SK-N-SH (cell line): ENCODE measurements around the gene EDIL3. TPM values are rescaled to one million over a fixed set of nuclear protein-coding genes. Genes with fewer than 3 reads are reported as not detected.

ENCODE experiments used
- CTCF ChIA-PET: fragments of 300-600, 350-600 bp; formaldehyde crosslinking; extraction: SDS; loops from one replicate; lab custom pipeline; 2021; lab: Yijun Ruan, JAX
- POLR2A ChIA-PET: fragments of 350-600 bp; sonication (Branson Sonifier 250); formaldehyde crosslinking; extraction: SDS; loops from one replicate; lab custom pipeline; 2020; ENCODE audit warnings: antibody characterized with exemption, inconsistent platforms; lab: Yijun Ruan, JAX
- DNase-seq: peaks from one replicate; pipeline ENCODE4 v3.0.0; 2012
- H2AFZ ChIP-seq: fragments of 200-600 bp; sonication (generic); 2 replicates; pipeline ENCODE4 v1.8.1; 2016; ENCODE audit warnings: antibody characterized with exemption, mild to moderate bottlenecking, low read depth
- H3F3A ChIP-seq: fragments of 200-600 bp; sonication (generic); replicated peaks from 2 replicates; pipeline ENCODE3; 2016; ENCODE audit warnings: antibody characterized with exemption, mild to moderate bottlenecking; ENCODE audit not compliant: insufficient read depth
- H3K27ac ChIP-seq, 2 experiments: fragments of 200-500 bp in 1 of 2; fragments of 200-600 bp in 1 of 2; sonication (Bioruptor generic) in 1 of 2; sonication (generic), shearing (Covaris generic) in 1 of 2; 2 replicates each; pipeline versions ENCODE4 v1.5.1 to v1.6.1; 2014 to 2016; ENCODE audit warnings: low read depth in 2 of 2, inconsistent platforms in 1 of 2, low read length in 1 of 2, mild to moderate bottlenecking in 1 of 2, mixed read lengths in 1 of 2
- H3K27me3 ChIP-seq: fragments of 200-600 bp; sonication (generic), shearing (Covaris generic); 2 replicates; pipeline ENCODE4 v1.6.1; 2016; ENCODE audit warnings: mixed run types; ENCODE audit not compliant: insufficient read depth
- H3K36me3 ChIP-seq, 2 experiments: fragments of 200-500 bp in 1 of 2; fragments of 200-600 bp in 1 of 2; sonication (Bioruptor generic) in 1 of 2; sonication (generic) in 1 of 2; replicated peaks in 1 of 2; 2 replicates each; pipeline versions ENCODE3 to v1.5.1; 2014 to 2016; ENCODE audit warnings: low read length in 1 of 2, mild to moderate bottlenecking in 1 of 2; ENCODE audit not compliant: insufficient read depth in 2 of 2, control insufficient read depth in 1 of 2
- H3K4me1 ChIP-seq, 2 experiments: fragments of 200-500 bp in 1 of 2; fragments of 200-600 bp in 1 of 2; sonication (Bioruptor generic) in 1 of 2; sonication (generic), shearing (Covaris generic) in 1 of 2; 2 replicates each; pipeline versions ENCODE4 v1.5.1 to v1.6.1; 2014 to 2016; ENCODE audit warnings: low read depth in 1 of 2, low read length in 1 of 2, mixed run types in 1 of 2; ENCODE audit not compliant: insufficient read depth in 2 of 2, control insufficient read depth in 1 of 2
- H3K4me2 ChIP-seq: fragments of 200-600 bp; sonication (generic), shearing (Covaris generic); 2 replicates; pipeline ENCODE4 v1.6.1; 2017; ENCODE audit warnings: mixed run types
- H3K4me3 ChIP-seq, 2 experiments: fragments of 200-500 bp in 1 of 2; fragments of 200-600 bp in 1 of 2; sonication (Bioruptor generic) in 1 of 2; sonication (generic), shearing (Covaris generic) in 1 of 2; 2 replicates each; pipeline versions ENCODE4 v1.5.1 to v1.8.1; 2014 to 2016; ENCODE audit warnings: low read depth in 2 of 2, inconsistent platforms in 1 of 2, low read length in 1 of 2, mild to moderate bottlenecking in 1 of 2, mixed read lengths in 1 of 2, moderate library complexity in 1 of 2
- H3K79me2 ChIP-seq: fragments of 200-600 bp; sonication (generic); 2 replicates; pipeline ENCODE4 v1.8.1; 2017; ENCODE audit warnings: mild to moderate bottlenecking; ENCODE audit not compliant: insufficient read depth
- H3K9ac ChIP-seq: fragments of 200-600 bp; sonication (generic); 2 replicates; pipeline ENCODE4 v1.6.1; 2017; ENCODE audit warnings: mixed run types
- H3K9me2 ChIP-seq: fragments of 200-600 bp; sonication (generic); 2 replicates; pipeline ENCODE4 v1.6.1; 2017; ENCODE audit warnings: mixed run types
- H3K9me3 ChIP-seq: fragments of 200-600 bp; sonication (generic); 2 replicates; pipeline ENCODE4 v1.6.1; 2017; ENCODE audit warnings: mixed run types, mild to moderate bottlenecking, moderate library complexity
- H4K20me1 ChIP-seq: fragments of 200-600 bp; sonication (generic); 2 replicates; pipeline ENCODE4 v1.6.1; 2017; ENCODE audit warnings: mild to moderate bottlenecking, mixed run types; ENCODE audit not compliant: insufficient read depth
- EP300 ChIP-seq, 2 experiments: IDR thresholded peaks; 2 replicates each; pipeline versions ENCODE4 v1.4.0 to v1.6.1; 2012; ENCODE audit warnings: borderline replicate concordance in 1 of 2, low read depth in 1 of 2, low read length in 1 of 2
- FOSL2 ChIP-seq: IDR thresholded peaks from 2 replicates; pipeline ENCODE4 v1.4.0; 2012; ENCODE audit warnings: low read depth, mild to moderate bottlenecking, moderate library complexity, borderline replicate concordance
- FOXM1 ChIP-seq: IDR thresholded peaks from 2 replicates; pipeline ENCODE4 v1.4.0; 2012; ENCODE audit warnings: low read depth, mild to moderate bottlenecking
- GABPA ChIP-seq: IDR thresholded peaks from 2 replicates; pipeline ENCODE4 v1.4.0; 2012; ENCODE audit warnings: low read depth, mild to moderate bottlenecking
- JUND ChIP-seq: IDR thresholded peaks from 2 replicates; pipeline ENCODE4 v1.4.0; 2012
- MXI1 ChIP-seq: IDR thresholded peaks from 2 replicates; pipeline ENCODE4 v1.6.1; 2012; ENCODE audit warnings: mild to moderate bottlenecking, low read depth, low read length, improper control_type of control experiment
- NFIC ChIP-seq: IDR thresholded peaks from 2 replicates; pipeline ENCODE4 v1.4.0; 2012; ENCODE audit warnings: borderline replicate concordance
- POLR2AphosphoS5 ChIP-seq: IDR thresholded peaks from 2 replicates; pipeline ENCODE4 v1.6.1; 2012; ENCODE audit warnings: low read depth, low read length
- RXRA ChIP-seq: IDR thresholded peaks from 2 replicates; pipeline ENCODE4 v1.4.0; 2012; ENCODE audit warnings: low read depth, mild to moderate bottlenecking, borderline replicate concordance
- TCF12 ChIP-seq: IDR thresholded peaks from 2 replicates; pipeline ENCODE4 v1.4.0; 2012
- WGBS: methylation state at CpG from one replicate; pipeline ENCODE4 v1.1.6; 2017; ENCODE audit warnings: low lambda C conversion rate; 5-methylcytosine and 5-hydroxymethylcytosine counted together
- polyA plus RNA-seq, 3 experiments: library from polyadenylated mRNA; depleted of rRNA; stranded (reverse); fragments of >200 nt; gene quantifications; 2 replicates each; pipeline ENCODE4 v1.2.3, GENCODE V29; 2012
- TF ChIP-seq, protein P1 (sequence below): IDR thresholded peaks from 2 replicates; pipeline ENCODE4; 2012
- TF ChIP-seq, protein P2 (sequence below): fragments of 150-350 bp; IDR thresholded peaks from 2 replicates; pipeline ENCODE4 v1.6.1; 2016; ENCODE audit warnings: mild to moderate bottlenecking, low read depth, low read length

EDIL3 gene
- polyA plus RNA-seq, 1 of the 3 experiments (the other 2 are of a cell fraction): 51.5 TPM

DNA sequence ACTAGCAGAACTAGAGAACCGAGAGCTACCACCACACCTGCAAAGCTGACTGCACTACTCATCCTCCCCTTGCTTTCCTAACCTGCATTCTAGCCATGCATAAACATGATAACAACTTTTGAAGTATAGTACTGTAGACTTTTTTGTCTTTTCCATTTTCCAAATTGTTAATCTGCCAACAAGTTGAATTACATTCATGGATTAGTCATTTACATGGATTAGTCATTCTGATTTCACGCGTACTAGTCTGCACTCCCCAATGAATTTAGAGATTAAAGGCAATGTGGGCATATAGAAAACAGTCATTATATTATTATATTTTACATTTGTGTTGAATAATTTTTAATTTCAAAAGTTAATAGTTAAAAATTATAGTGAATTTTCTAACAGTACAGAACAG is 81.4 kb downstream of the EDIL3 start:
- CTCF ChIA-PET: interaction anchor here (0.8 kb wide), 1 partner anchor 28 kb away, joined by 4 read pairs; no protein-coding TSS in a partner anchor
- peaks cover 60% of the 10 kb centered on the region for H3K79me2 ChIP-seq

DNA sequence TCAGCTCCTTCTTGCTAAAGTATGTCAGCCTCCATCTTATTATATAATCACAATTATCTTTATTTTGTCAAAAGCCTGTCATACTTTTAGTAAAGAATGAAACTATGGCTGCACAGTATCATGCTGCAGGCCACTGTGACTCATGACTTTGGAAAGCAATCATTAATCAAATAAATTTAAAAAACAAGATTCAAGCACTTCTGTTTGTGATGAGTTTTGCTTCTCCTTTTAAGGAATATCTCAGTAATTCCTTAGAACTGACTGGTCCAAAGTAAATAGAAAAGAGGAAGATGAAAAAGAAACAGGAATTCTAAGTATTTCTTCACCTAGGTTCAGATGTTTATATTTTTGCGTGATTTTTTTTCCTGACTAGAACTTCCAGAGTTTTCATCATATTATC is 83.1 kb downstream of the EDIL3 start:
- DNase-seq: no peak
- no peak overlapping the region for H3K4me3 ChIP-seq
- peaks cover 41% of the 10 kb centered on the region for H3F3A ChIP-seq
- no peak overlapping the region for H3K9ac ChIP-seq
- H3K4me1 ChIP-seq: peaks cover 0 to 7% of the 10 kb centered on the region in 2 experiments; a peak in 2 of 4 replicates
- no peaks in the 10 kb centered on the region for H3K9me3 ChIP-seq
- TF ChIP-seq EP300 (IDR thresholded peaks at IDR 0.05; ENCODE audit: borderline replicate concordance in 1 of 2, low read depth in 1 of 2, low read length in 1 of 2) (peak; percentile 41 to 89; a peak in 2 of 4 replicates), FOXM1 (0 out of 2 replicates have a peak, but pooled peaks have one; percentile 22), RXRA (peak; percentile 29; the same call in 1 of the 2 replicates), FOSL2 (peak; percentile 74), NFIC (peak; percentile 34; the same call in 1 of the 2 replicates), GABPA (no peak), JUND (peak; percentile 89), TCF12 (peak; percentile 89), POLR2AphosphoS5 (peak; percentile 36; the same call in 1 of the 2 replicates), MXI1 (no peak)
- TF ChIP-seq, protein P1, sequence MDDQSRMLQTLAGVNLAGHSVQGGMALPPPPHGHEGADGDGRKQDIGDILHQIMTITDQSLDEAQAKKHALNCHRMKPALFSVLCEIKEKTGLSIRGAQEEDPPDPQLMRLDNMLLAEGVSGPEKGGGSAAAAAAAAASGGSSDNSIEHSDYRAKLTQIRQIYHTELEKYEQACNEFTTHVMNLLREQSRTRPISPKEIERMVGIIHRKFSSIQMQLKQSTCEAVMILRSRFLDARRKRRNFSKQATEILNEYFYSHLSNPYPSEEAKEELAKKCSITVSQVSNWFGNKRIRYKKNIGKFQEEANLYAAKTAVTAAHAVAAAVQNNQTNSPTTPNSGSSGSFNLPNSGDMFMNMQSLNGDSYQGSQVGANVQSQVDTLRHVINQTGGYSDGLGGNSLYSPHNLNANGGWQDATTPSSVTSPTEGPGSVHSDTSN: peak; percentile 89
- TF ChIP-seq, protein P2, sequence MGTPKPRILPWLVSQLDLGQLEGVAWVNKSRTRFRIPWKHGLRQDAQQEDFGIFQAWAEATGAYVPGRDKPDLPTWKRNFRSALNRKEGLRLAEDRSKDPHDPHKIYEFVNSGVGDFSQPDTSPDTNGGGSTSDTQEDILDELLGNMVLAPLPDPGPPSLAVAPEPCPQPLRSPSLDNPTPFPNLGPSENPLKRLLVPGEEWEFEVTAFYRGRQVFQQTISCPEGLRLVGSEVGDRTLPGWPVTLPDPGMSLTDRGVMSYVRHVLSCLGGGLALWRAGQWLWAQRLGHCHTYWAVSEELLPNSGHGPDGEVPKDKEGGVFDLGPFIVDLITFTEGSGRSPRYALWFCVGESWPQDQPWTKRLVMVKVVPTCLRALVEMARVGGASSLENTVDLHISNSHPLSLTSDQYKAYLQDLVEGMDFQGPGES: no peak
- H3K4me2 ChIP-seq: peak overlapping the region; percentile 26; the same call in 1 of the 2 replicates
- H3K27me3 ChIP-seq: no peaks in the 10 kb centered on the region
- H3K79me2 ChIP-seq: peaks cover 62% of the 10 kb centered on the region
- H3K36me3 ChIP-seq: peaks cover 0 to 35% of the 10 kb centered on the region in 2 experiments
- POLR2A ChIA-PET: no interaction called here
- CTCF ChIA-PET: no interaction called here
- no peaks in the 10 kb centered on the region for H3K9me2 ChIP-seq
- 29% methylated on average over 1 of the region's 1 CpG for WGBS
- peak overlapping the region; percentile 60 to 62; a peak in 3 of 4 replicates for H3K27ac ChIP-seq
- no peak overlapping the region for H2AFZ ChIP-seq
- H4K20me1 ChIP-seq: no peaks in the 10 kb centered on the region

More for the DNA sequence above, 81.4 kb downstream of the EDIL3 start:
- no peak for DNase-seq
- Histone ChIP-seq H3K9me3 (no peaks in the 10 kb centered on the region), H3K4me1 (peaks cover 0 to 11% of the 10 kb centered on the region in 2 experiments; a peak in 2 of 4 replicates), H3K36me3 (peaks cover 0 to 22% of the 10 kb centered on the region in 2 experiments)
- peak; percentile 44; the same call in 1 of the 2 replicates for TF ChIP-seq FOSL2
- no peak for TF ChIP-seq TCF12
- TF ChIP-seq, protein P2: no peak
- TF ChIP-seq, all 33 proteins: peak for 1
- POLR2A ChIA-PET: no interaction called here
- no peak overlapping the region; a peak in 1 of 4 replicates for H3K27ac ChIP-seq
- H3K9ac ChIP-seq: no peak overlapping the region
- H3K27me3 ChIP-seq: no peaks in the 10 kb centered on the region
- H3K4me3 ChIP-seq: no peak overlapping the region
- peaks cover 39% of the 10 kb centered on the region for H3F3A ChIP-seq
- H3K4me2 ChIP-seq: no peak overlapping the region
- H3K9me2 ChIP-seq: no peaks in the 10 kb centered on the region
- H4K20me1 ChIP-seq: no peaks in the 10 kb centered on the region
- 90% methylated on average over 3 of the region's 3 CpGs for WGBS
- no peak overlapping the region for H2AFZ ChIP-seq
